ENCODE data around the gene RPS6KB2. TPM values are rescaled to one million over a fixed set of nuclear protein-coding genes. Genes with fewer than 3 reads are reported as not detected.

Gene RPS6KB2
- total and polyA plus RNA-seq, 2 donors (not counting 1 experiment from before 2014, with no cell fraction given): 81.8 to 131 TPM

GRCh38 chr11:67408437-67409200 is 19.7 kb upstream of the RPS6KB2 start:
- H3K27ac Mint-ChIP-seq: peak overlapping the region; percentile 100
- ATAC-seq (ENCODE audit: low read depth) (no peak), DNase-seq (peak; percentile 53)
- Histone ChIP-seq H3K36me3 (replicated peaks in 1 of 2; ENCODE audit: control extremely low read depth in 1 of 2, control insufficient read depth in 1 of 2, extremely low read depth in 1 of 2, insufficient read depth in 2 of 2, low read length in 1 of 2) (peaks cover 0 to 49% of the 10 kb centered on the region in 2 experiments), H2AFZ (ENCODE audit: insufficient read depth, low read depth, low read length, poor library complexity, severe bottlenecking) (no peak overlapping the region), H3K4me3 (ENCODE audit: control extremely low read depth in 1 of 5, extremely low read depth in 1 of 5, insufficient read depth in 1 of 5, low read depth in 2 of 5, low read length in 4 of 5) (peak overlapping the region in 4 of 5 experiments; percentile 40 to 80 (median 56)), H3K79me2 (ENCODE audit: control insufficient read depth, insufficient read depth, low read length) (peaks cover 66% of the 10 kb centered on the region), H3K4me2 (replicated peaks; ENCODE audit: low read depth, low read length, poor library complexity, severe bottlenecking) (peak overlapping the region; percentile 89), H3K9me3 (ENCODE audit: control extremely low read depth in 1 of 3, control insufficient read depth in 2 of 3, insufficient read depth in 1 of 3, low read length in 2 of 3) (peaks cover 0 to 2% (median 0%) of the 10 kb centered on the region in 3 donors), H4K20me1 (ENCODE audit: control insufficient read depth, insufficient read depth, low read length, poor library complexity, severe bottlenecking) (peaks cover 47% of the 10 kb centered on the region), H3K4me1 (ENCODE audit: control insufficient read depth in 2 of 2, insufficient read depth in 2 of 2, low read length in 2 of 2) (peaks cover 92 to 96% of the 10 kb centered on the region in 2 donors), H3K27ac (ENCODE audit: low read length in 2 of 2) (peak overlapping the region; percentile 83 to 88), H3K9ac (ENCODE audit: low read length) (peak overlapping the region; percentile 73), H3K27me3 (replicated peaks in 1 of 4; ENCODE audit: control extremely low read depth in 1 of 4, control insufficient read depth in 3 of 4, insufficient read depth in 4 of 4, low read length in 3 of 4) (no peaks in the 10 kb centered on the region)
- CTCF ChIA-PET: interaction anchor here (0.6 to 3.4 kb wide), 5 partner anchors 10 to 708 kb away, joined by 3 to 18 read pairs (median 4); partner anchors contain the start of genes PTPRCAP and RAD9A
- no peaks in the 10 kb centered on the region for H3K27me3 Mint-ChIP-seq
- no peaks in the 10 kb centered on the region for H3K9me3 Mint-ChIP-seq (ENCODE audit: insufficient read depth)
- WGBS (ENCODE audit: insufficient coverage): 11% methylated on average over 16 of the region's 18 CpGs
- POLR2A ChIA-PET: interaction anchor here (0.6 to 4.2 kb wide), 16 partner anchors 10 to 99 kb away, joined by 3 to 78 read pairs (median 4); partner anchors contain the start of genes CORO1B, PITPNM1, PTPRCAP and RAD9A
- TF ChIP-seq, protein P1, sequence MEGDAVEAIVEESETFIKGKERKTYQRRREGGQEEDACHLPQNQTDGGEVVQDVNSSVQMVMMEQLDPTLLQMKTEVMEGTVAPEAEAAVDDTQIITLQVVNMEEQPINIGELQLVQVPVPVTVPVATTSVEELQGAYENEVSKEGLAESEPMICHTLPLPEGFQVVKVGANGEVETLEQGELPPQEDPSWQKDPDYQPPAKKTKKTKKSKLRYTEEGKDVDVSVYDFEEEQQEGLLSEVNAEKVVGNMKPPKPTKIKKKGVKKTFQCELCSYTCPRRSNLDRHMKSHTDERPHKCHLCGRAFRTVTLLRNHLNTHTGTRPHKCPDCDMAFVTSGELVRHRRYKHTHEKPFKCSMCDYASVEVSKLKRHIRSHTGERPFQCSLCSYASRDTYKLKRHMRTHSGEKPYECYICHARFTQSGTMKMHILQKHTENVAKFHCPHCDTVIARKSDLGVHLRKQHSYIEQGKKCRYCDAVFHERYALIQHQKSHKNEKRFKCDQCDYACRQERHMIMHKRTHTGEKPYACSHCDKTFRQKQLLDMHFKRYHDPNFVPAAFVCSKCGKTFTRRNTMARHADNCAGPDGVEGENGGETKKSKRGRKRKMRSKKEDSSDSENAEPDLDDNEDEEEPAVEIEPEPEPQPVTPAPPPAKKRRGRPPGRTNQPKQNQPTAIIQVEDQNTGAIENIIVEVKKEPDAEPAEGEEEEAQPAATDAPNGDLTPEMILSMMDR (IDR thresholded peaks at IDR 0.05): no peak
- no peak for TF ChIP-seq EZH2 (IDR thresholded peaks at IDR 0.05; ENCODE audit: borderline replicate concordance, insufficient read depth, low read depth, low read length, poor library complexity, severe bottlenecking)
- intact Hi-C loops (cut with micrococcal nuclease): loop anchor here (1.0 to 10.0 kb wide), 2 partner anchors 11 to 176 kb away; partner anchors contain the start of gene GSTP1
- peak overlapping the region; percentile 79 for H3K4me3 Mint-ChIP-seq
- peaks cover 91% of the 10 kb centered on the region for H3K4me1 Mint-ChIP-seq
